Measurements from ENCODE around the gene DNAJC1.
"Not testable (repeated sequence)": the region's sequence is repeated elsewhere in the genome, so short reads cannot be mapped to it uniquely, and the experiment has no call there.

Gene DNAJC1

GRCh38 chr10:21721000-21721665, 282.4 kb downstream of the DNAJC1 start:
- DNase-seq = no peak

- DNase-seq = no peak
Observed at GRCh38 chr10:21720090-21720489, 283.4 kb downstream of the DNAJC1 start.

GRCh38 chr10:21719502-21719901, 284.0 kb downstream of the DNAJC1 start:
- DNase-seq = no peak

- not testable (repeated sequence) for DNase-seq
Observed at GRCh38 chr10:21717437-21718054, 286.0 kb downstream of the DNAJC1 start.

GRCh38 chr10:21715531-21716195, 287.9 kb downstream of the DNAJC1 start:
- DNase-seq = no peak

- DNase-seq = no peak
Observed at GRCh38 chr10:21712975-21713374, 290.6 kb downstream of the DNAJC1 start.

- DNase-seq = no peak
Observed at GRCh38 chr10:21707498-21707897, 296.0 kb downstream of the DNAJC1 start.
